HCT116 (cell line): ENCODE measurements around the gene CELF2. TPM values are rescaled to one million over a fixed set of nuclear protein-coding genes. Genes with fewer than 3 reads are reported as not detected.

Experiments used
- ATAC-seq: fragments of 200-7000 bp; cut with Tn5 transposase; 2 replicates; pipeline ENCODE4 v1.9.1; 2020; ENCODE audit warnings: mild to moderate bottlenecking, moderate library complexity
- BruUV-seq: library from RNA; stranded (reverse); fragments of 400-500 nt; replicated peaks from 2 replicates; lab custom pipeline; 2021; lab: Mats Ljungman, UMichigan
- CTCF ChIA-PET: fragments of 300-600 bp; sonication (Branson Sonifier 250); formaldehyde crosslinking; loops from one replicate; lab custom pipeline; 2021; ENCODE audit warnings: antibody characterized with exemption; lab: Charles Lee
- POLR2A ChIA-PET: fragments of 300-600, 350-600 bp; sonication (Branson Sonifier 250); formaldehyde crosslinking; loops from one replicate; lab custom pipeline; 2021; ENCODE audit warnings: antibody characterized with exemption; lab: Charles Lee
- RAD21 ChIA-PET, 2 experiments: fragments of 300-600 bp; sonication (Branson Sonifier 250); formaldehyde crosslinking; loops; one replicate each; lab custom pipeline; 2023; ENCODE audit warnings: low total read pairs in 2 of 2; ENCODE audit not compliant: uncharacterized antibody in 2 of 2, unreplicated experiment in 2 of 2, low non-redundant PET in 1 of 2; lab: Charles Lee
- DNase-seq: peaks from one replicate; pipeline ENCODE4 v3.0.0-alpha.2; 2010; ENCODE audit warnings: low read depth, low spot score
- H2AFZ ChIP-seq: fragments of 200-600 bp; shearing (Covaris generic), sonication (generic); 2 replicates; pipeline ENCODE4 v1.6.1; 2017; ENCODE audit warnings: low read depth, mixed run types, mixed read lengths, antibody characterized with exemption, low read length; ENCODE audit not compliant: poor library complexity, severe bottlenecking
- H3K27ac ChIP-seq: 2 replicates; pipeline ENCODE4 v1.5.1; 2012; ENCODE audit warnings: low read depth, low read length
- H3K27me3 ChIP-seq: fragments of 200-600 bp; sonication (generic); 2 replicates; pipeline ENCODE4 v1.6.1; 2016; ENCODE audit warnings: mixed run types, low read length, mixed read lengths; ENCODE audit not compliant: insufficient read depth
- H3K36me3 ChIP-seq, 2 experiments: fragments of 200-500 bp in 1 of 2; fragments of 200-600 bp in 1 of 2; sonication (Bioruptor generic) in 1 of 2; sonication (generic) in 1 of 2; 2 replicates each; pipeline versions ENCODE4 v1.5.1 to v1.6.1; 2014 to 2016; ENCODE audit warnings: low read length in 2 of 2, inconsistent platforms in 1 of 2, mixed read lengths in 1 of 2, mixed run types in 1 of 2; ENCODE audit not compliant: insufficient read depth in 2 of 2, control insufficient read depth in 1 of 2
- H3K4me1 ChIP-seq, 2 experiments: fragments of 200-600 bp in 1 of 2; sonication (generic) in 1 of 2; 2 replicates each; pipeline versions ENCODE4 v1.5.1 to v1.6.1; 2012 to 2017; ENCODE audit warnings: low read length in 2 of 2, inconsistent platforms in 1 of 2, mild to moderate bottlenecking in 1 of 2, mixed read lengths in 1 of 2, mixed run types in 1 of 2, moderate library complexity in 1 of 2; ENCODE audit not compliant: insufficient read depth in 2 of 2, control insufficient read depth in 1 of 2
- H3K4me2 ChIP-seq: fragments of 200-600 bp; sonication (generic); 2 replicates; pipeline ENCODE4 v1.6.1; 2017; ENCODE audit warnings: mixed run types, low read length, mixed read lengths
- H3K4me3 ChIP-seq, 2 experiments: fragments of 200-600 bp in 1 of 2; sonication (generic) in 1 of 2; replicated peaks in 1 of 2; 2 replicates each; pipeline ENCODE4 v1.5.1; 2011 to 2016; ENCODE audit warnings: low read length in 2 of 2, control low read depth in 1 of 2, low read depth in 1 of 2, mild to moderate bottlenecking in 1 of 2, mixed read lengths in 1 of 2, mixed run types in 1 of 2
- H3K79me2 ChIP-seq: fragments of 200-600 bp; sonication (generic); 2 replicates; pipeline ENCODE4 v1.6.1; 2017; ENCODE audit warnings: mild to moderate bottlenecking, mixed run types, low read length, moderate library complexity, mixed read lengths; ENCODE audit not compliant: insufficient read depth
- H3K9ac ChIP-seq: fragments of 200-600 bp; sonication (generic); 2 replicates; pipeline ENCODE4 v1.6.1; 2016; ENCODE audit warnings: low read length, mixed read lengths
- H3K9me2 ChIP-seq: fragments of 200-600 bp; sonication (generic), shearing (Covaris generic); 2 replicates; pipeline ENCODE4 v1.6.1; 2017; ENCODE audit warnings: mixed run types, mild to moderate bottlenecking, moderate library complexity; ENCODE audit not compliant: insufficient read depth
- H3K9me3 ChIP-seq, 2 experiments: fragments of 200-500 bp in 1 of 2; fragments of 200-600 bp in 1 of 2; sonication (Bioruptor generic) in 1 of 2; sonication (generic) in 1 of 2; 2 replicates each; pipeline ENCODE4 v1.6.1; 2014 to 2017; ENCODE audit warnings: low read length in 2 of 2, mixed read lengths in 2 of 2, inconsistent platforms in 1 of 2, low read depth in 1 of 2, mild to moderate bottlenecking in 1 of 2, mixed run types in 1 of 2, moderate library complexity in 1 of 2; ENCODE audit not compliant: control insufficient read depth in 1 of 2, insufficient read depth in 1 of 2
- H4K20me1 ChIP-seq: fragments of 200-600 bp; sonication (generic), shearing (Covaris generic); 2 replicates; pipeline ENCODE4 v1.6.1; 2017; ENCODE audit warnings: mixed run types, mild to moderate bottlenecking, moderate library complexity; ENCODE audit not compliant: insufficient read depth
- CEBPB ChIP-seq: IDR thresholded peaks from 2 replicates; pipeline ENCODE4 v1.6.1; 2012; ENCODE audit warnings: low read depth
- EGR1 ChIP-seq: IDR thresholded peaks from 2 replicates; pipeline ENCODE4 v1.6.1; 2012; ENCODE audit warnings: low read depth
- EZH2 ChIP-seq: fragments of 200-600 bp; sonication (generic); IDR thresholded peaks from 2 replicates; pipeline ENCODE4 v1.6.1; 2017; ENCODE audit warnings: antibody characterized with exemption, mixed run types
- EZH2phosphoT487 ChIP-seq: fragments of 200-600 bp; IDR thresholded peaks from 2 replicates; pipeline ENCODE4 v1.6.1; 2018; ENCODE audit warnings: antibody characterized with exemption, borderline replicate concordance
- SIN3A ChIP-seq: IDR thresholded peaks from 2 replicates; pipeline ENCODE4 v1.6.1; 2012; ENCODE audit warnings: low read depth
- SP1 ChIP-seq: IDR thresholded peaks from 2 replicates; pipeline ENCODE4 v1.6.1; 2012; ENCODE audit warnings: low read depth
- SRF ChIP-seq: IDR thresholded peaks from 2 replicates; pipeline ENCODE4 v1.6.1; 2012; ENCODE audit warnings: low read depth
- ZNF274 ChIP-seq: fragments of 200-500 bp; sonication (Bioruptor generic); IDR thresholded peaks from 2 replicates; pipeline ENCODE4 v1.6.1; 2014; ENCODE audit warnings: mild to moderate bottlenecking, low read depth, low read length, inconsistent platforms
- intact Hi-C: fragments of 100-400 bp; cut with micrococcal nuclease; formaldehyde crosslinking; loops from 2 replicates; pipeline ENCODE4 v1.10.0; 2022
- total RNA-seq: library from RNA; stranded (reverse); gene quantifications from one replicate; pipeline ENCODE4 v1.2.1, GENCODE V29; 2021; ENCODE audit not compliant: unreplicated experiment
- TF ChIP-seq, protein P1 (sequence below), 3 experiments: fragments of 200-600 bp in 1 of 3; sonication (generic) in 1 of 3; IDR thresholded peaks in 2 of 3; conservative IDR thresholded peaks in 1 of 3; 2 replicates each; pipeline ENCODE4 v1.5.1; 2012 to 2017; ENCODE audit warnings: low read depth in 2 of 3, low read length in 2 of 3, antibody characterized with exemption in 1 of 3, borderline replicate concordance in 1 of 3, control low read depth in 1 of 3, mild to moderate bottlenecking in 1 of 3, mixed read lengths in 1 of 3, mixed run types in 1 of 3, moderate library complexity in 1 of 3; ENCODE audit not compliant: insufficient read depth in 1 of 3
- TF ChIP-seq, protein P2 (sequence below): IDR thresholded peaks from 2 replicates; pipeline ENCODE4 v1.6.1; 2012

CELF2 gene
- total RNA-seq, 1 experiment from 2014 or later = 0.66 TPM

DNA sequence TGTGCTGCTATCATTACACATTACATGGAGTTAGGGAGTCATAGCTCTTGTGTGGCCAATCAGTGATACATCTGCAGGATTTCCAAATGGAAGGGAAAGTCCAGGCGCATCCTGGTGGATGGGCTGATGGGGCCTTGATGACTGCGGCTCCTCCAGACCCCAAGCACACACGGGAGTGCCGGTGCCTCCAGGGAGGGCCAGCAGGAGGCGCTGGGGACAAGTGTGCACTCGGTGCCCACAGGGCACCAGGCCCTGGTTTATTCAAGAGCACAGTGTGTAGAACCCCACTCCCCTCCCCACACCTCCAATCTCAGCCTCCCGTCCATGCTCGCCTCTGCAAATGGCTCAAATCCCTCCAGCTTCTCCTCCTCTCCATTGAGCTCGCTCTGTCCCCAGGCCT lies 349.8 kb downstream of the CELF2 start:
- no peak overlapping the region for H3K4me3 ChIP-seq
- no peak overlapping the region for H3K9ac ChIP-seq
- H3K9me2 ChIP-seq = no peaks in the 10 kb centered on the region
- no peaks in the 10 kb centered on the region for H3K36me3 ChIP-seq
- intact Hi-C loops = no loop called here
- H3K79me2 ChIP-seq = no peaks in the 10 kb centered on the region
- no peak overlapping the region for H3K4me2 ChIP-seq
- H3K27ac ChIP-seq = no peak overlapping the region
- TF ChIP-seq EZH2phosphoT487 (no peak), SP1 (no peak), SRF (no peak), EGR1 (no peak), SIN3A (no peak)
- TF ChIP-seq, protein P1, sequence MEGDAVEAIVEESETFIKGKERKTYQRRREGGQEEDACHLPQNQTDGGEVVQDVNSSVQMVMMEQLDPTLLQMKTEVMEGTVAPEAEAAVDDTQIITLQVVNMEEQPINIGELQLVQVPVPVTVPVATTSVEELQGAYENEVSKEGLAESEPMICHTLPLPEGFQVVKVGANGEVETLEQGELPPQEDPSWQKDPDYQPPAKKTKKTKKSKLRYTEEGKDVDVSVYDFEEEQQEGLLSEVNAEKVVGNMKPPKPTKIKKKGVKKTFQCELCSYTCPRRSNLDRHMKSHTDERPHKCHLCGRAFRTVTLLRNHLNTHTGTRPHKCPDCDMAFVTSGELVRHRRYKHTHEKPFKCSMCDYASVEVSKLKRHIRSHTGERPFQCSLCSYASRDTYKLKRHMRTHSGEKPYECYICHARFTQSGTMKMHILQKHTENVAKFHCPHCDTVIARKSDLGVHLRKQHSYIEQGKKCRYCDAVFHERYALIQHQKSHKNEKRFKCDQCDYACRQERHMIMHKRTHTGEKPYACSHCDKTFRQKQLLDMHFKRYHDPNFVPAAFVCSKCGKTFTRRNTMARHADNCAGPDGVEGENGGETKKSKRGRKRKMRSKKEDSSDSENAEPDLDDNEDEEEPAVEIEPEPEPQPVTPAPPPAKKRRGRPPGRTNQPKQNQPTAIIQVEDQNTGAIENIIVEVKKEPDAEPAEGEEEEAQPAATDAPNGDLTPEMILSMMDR (IDR thresholded peaks at IDR 0.05 in 2 of 3, conservative IDR thresholded peaks at IDR 0.05 in 1 of 3; ENCODE audit: borderline replicate concordance in 1 of 3, insufficient read depth in 1 of 3, low read depth in 2 of 3, low read length in 2 of 3) = peak in 1 of 3 experiments; percentile 16; a peak in 1 of 6 replicates
- TF ChIP-seq, all 23 proteins: peak for 1
- CTCF ChIA-PET = interaction anchor here (0.9 kb wide), 1 partner anchor 10 kb away, joined by 3 read pairs; no protein-coding TSS in a partner anchor
- H3K27me3 ChIP-seq = no peaks in the 10 kb centered on the region
- POLR2A ChIA-PET = no interaction called here
- RAD21 ChIA-PET = no interaction called here
- no TSS peak for BruUV-seq
- no peaks in the 10 kb centered on the region for H4K20me1 ChIP-seq
- H3K4me1 ChIP-seq = no peaks in the 10 kb centered on the region
- H3K9me3 ChIP-seq = no peaks in the 10 kb centered on the region
- DNase-seq (no peak), ATAC-seq (no peak)
- H2AFZ ChIP-seq = no peak overlapping the region

DNA sequence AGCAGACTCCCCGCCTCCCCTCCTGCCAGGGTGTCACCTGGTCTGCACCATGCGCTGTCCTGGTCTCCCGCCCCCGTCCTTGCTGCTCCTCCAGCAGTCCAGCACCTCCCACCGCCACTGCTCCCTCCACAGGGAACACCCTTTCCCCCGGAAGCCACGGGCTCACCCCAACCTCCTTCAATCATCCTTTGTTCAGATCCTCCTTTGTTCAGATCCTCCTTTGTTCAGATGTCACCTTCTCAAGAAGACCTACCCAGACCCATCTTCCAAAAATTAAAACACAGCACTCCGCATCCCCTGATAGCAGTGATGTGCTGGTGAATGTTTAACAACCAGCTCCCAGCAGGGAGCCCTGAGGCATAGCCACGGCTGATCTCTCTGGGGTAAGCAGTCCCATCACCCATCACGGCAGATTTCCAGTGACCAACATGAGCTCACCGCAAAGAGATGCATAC lies 356.1 kb downstream of the CELF2 start:
- intact Hi-C loops = no loop called here
- no peak; the same call in 1 of the 2 replicates for ATAC-seq
- no peaks in the 10 kb centered on the region for H3K4me1 ChIP-seq
- H3K27ac ChIP-seq = no peak overlapping the region
- no TSS peak for BruUV-seq
- H3K9me3 ChIP-seq = no peaks in the 10 kb centered on the region
- ChIA-PET POLR2A (no interaction called here), RAD21 (no interaction called here), CTCF (no interaction called here)
- no peak for TF ChIP-seq SIN3A
- no peak for TF ChIP-seq ZNF274
- no peak for TF ChIP-seq EZH2
- TF ChIP-seq, protein P2, sequence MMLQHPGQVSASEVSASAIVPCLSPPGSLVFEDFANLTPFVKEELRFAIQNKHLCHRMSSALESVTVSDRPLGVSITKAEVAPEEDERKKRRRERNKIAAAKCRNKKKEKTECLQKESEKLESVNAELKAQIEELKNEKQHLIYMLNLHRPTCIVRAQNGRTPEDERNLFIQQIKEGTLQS = no peak
- no peak for TF ChIP-seq CEBPB
- no peaks in the 10 kb centered on the region for H3K36me3 ChIP-seq
- no peak overlapping the region for H2AFZ ChIP-seq
- H3K9me2 ChIP-seq = no peaks in the 10 kb centered on the region
- H3K4me2 ChIP-seq = no peak overlapping the region
- H3K4me3 ChIP-seq = no peak overlapping the region
- DNase-seq = no peak
- no peaks in the 10 kb centered on the region for H3K79me2 ChIP-seq
- H3K9ac ChIP-seq = no peak overlapping the region
- H3K27me3 ChIP-seq = 0 out of 2 replicates have a peak, but pooled peaks cover 3% of the 10 kb centered on the region
- no peaks in the 10 kb centered on the region for H4K20me1 ChIP-seq
